Measurements from ENCODE around the gene CFAP69.

The CFAP69 gene

GRCh38 chr7:90224195-90224594 is 20.8 kb upstream of the CFAP69 start:
- no peak overlapping the region for H3K9ac ChIP-seq (ENCODE audit: low read depth, low read length)
- no peaks in the 10 kb centered on the region for H3K9me3 ChIP-seq (ENCODE audit: control insufficient read depth, insufficient read depth, low read length)
- 0 out of 2 replicates have a peak, but pooled peaks cover 4% of the 10 kb centered on the region for H3K36me3 ChIP-seq (ENCODE audit: insufficient read depth, low read length)
- peaks cover 16% of the 10 kb centered on the region for H3K4me1 ChIP-seq (ENCODE audit: insufficient read depth, low read length)

DNA sequence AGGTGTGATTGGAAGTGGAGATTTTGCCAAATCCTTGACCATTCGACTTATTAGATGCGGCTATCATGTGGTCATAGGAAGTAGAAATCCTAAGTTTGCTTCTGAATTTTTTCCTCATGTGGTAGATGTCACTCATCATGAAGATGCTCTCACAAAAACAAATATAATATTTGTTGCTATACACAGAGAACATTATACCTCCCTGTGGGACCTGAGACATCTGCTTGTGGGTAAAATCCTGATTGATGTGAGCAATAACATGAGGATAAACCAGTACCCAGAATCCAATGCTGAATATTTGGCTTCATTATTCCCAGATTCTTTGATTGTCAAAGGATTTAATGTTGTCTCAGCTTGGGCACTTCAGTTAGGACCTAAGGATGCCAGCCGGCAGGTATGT is 19.8 kb upstream of the CFAP69 start:
- 0 out of 2 replicates have a peak, but pooled peaks cover 4% of the 10 kb centered on the region for H3K36me3 ChIP-seq (ENCODE audit: insufficient read depth, low read length)
- H3K9me3 ChIP-seq (ENCODE audit: control insufficient read depth, insufficient read depth, low read length): no peaks in the 10 kb centered on the region
- H3K4me1 ChIP-seq (ENCODE audit: insufficient read depth, low read length): peaks cover 20% of the 10 kb centered on the region
- H3K9ac ChIP-seq (ENCODE audit: low read depth, low read length): no peak overlapping the region

GRCh38 chr7:90225601-90226000 is 19.4 kb upstream of the CFAP69 start:
- Histone ChIP-seq H3K9me3 (ENCODE audit: control insufficient read depth, insufficient read depth, low read length) (no peaks in the 10 kb centered on the region), H3K36me3 (ENCODE audit: insufficient read depth, low read length) (0 out of 2 replicates have a peak, but pooled peaks cover 4% of the 10 kb centered on the region), H3K4me1 (ENCODE audit: insufficient read depth, low read length) (peaks cover 20% of the 10 kb centered on the region), H3K9ac (ENCODE audit: low read depth, low read length) (no peak overlapping the region)

GRCh38 chr7:90227259-90227658 is 17.7 kb upstream of the CFAP69 start:
- Histone ChIP-seq H3K9me3 (ENCODE audit: control insufficient read depth, insufficient read depth, low read length) (no peaks in the 10 kb centered on the region), H3K36me3 (ENCODE audit: insufficient read depth, low read length) (0 out of 2 replicates have a peak, but pooled peaks cover 4% of the 10 kb centered on the region), H3K4me1 (ENCODE audit: insufficient read depth, low read length) (peaks cover 20% of the 10 kb centered on the region), H3K9ac (ENCODE audit: low read depth, low read length) (no peak overlapping the region)

GRCh38 chr7:90229682-90230081 is 15.3 kb upstream of the CFAP69 start:
- Histone ChIP-seq H3K4me1 (ENCODE audit: insufficient read depth, low read length) (peaks cover 9% of the 10 kb centered on the region; the same call in 1 of the 2 replicates), H3K36me3 (ENCODE audit: insufficient read depth, low read length) (0 out of 2 replicates have a peak, but pooled peaks cover 4% of the 10 kb centered on the region)

GRCh38 chr7:90230834-90231233 is 14.1 kb upstream of the CFAP69 start:
- H3K9me3 ChIP-seq (ENCODE audit: control insufficient read depth, insufficient read depth, low read length): no peaks in the 10 kb centered on the region
- peaks cover 4% of the 10 kb centered on the region; the same call in 1 of the 2 replicates for H3K4me1 ChIP-seq (ENCODE audit: insufficient read depth, low read length)
- 0 out of 2 replicates have a peak, but pooled peaks cover 4% of the 10 kb centered on the region for H3K36me3 ChIP-seq (ENCODE audit: insufficient read depth, low read length)
- no peak overlapping the region for H3K9ac ChIP-seq (ENCODE audit: low read depth, low read length)

More at GRCh38 chr7:90229682-90230081, 15.3 kb upstream of the CFAP69 start:
- H3K9me3 ChIP-seq (ENCODE audit: control insufficient read depth, insufficient read depth, low read length): no peaks in the 10 kb centered on the region
- no peak overlapping the region for H3K9ac ChIP-seq (ENCODE audit: low read depth, low read length)

- peaks cover 4% of the 10 kb centered on the region; the same call in 1 of the 2 replicates for H3K4me1 ChIP-seq (ENCODE audit: insufficient read depth, low read length)
- H3K36me3 ChIP-seq (ENCODE audit: insufficient read depth, low read length): 0 out of 2 replicates have a peak, but pooled peaks cover 4% of the 10 kb centered on the region
Observed at GRCh38 chr7:90231304-90231703, 13.7 kb upstream of the CFAP69 start.

GRCh38 chr7:90232430-90232829 is 12.5 kb upstream of the CFAP69 start:
- Histone ChIP-seq H3K4me1 (ENCODE audit: insufficient read depth, low read length) (peaks cover 4% of the 10 kb centered on the region; the same call in 1 of the 2 replicates), H3K9ac (ENCODE audit: low read depth, low read length) (no peak overlapping the region), H3K36me3 (ENCODE audit: insufficient read depth, low read length) (no peaks in the 10 kb centered on the region), H3K9me3 (ENCODE audit: control insufficient read depth, insufficient read depth, low read length) (no peaks in the 10 kb centered on the region)

More at GRCh38 chr7:90231304-90231703, 13.7 kb upstream of the CFAP69 start:
- no peaks in the 10 kb centered on the region for H3K9me3 ChIP-seq (ENCODE audit: control insufficient read depth, insufficient read depth, low read length)
- no peak overlapping the region for H3K9ac ChIP-seq (ENCODE audit: low read depth, low read length)

DNA sequence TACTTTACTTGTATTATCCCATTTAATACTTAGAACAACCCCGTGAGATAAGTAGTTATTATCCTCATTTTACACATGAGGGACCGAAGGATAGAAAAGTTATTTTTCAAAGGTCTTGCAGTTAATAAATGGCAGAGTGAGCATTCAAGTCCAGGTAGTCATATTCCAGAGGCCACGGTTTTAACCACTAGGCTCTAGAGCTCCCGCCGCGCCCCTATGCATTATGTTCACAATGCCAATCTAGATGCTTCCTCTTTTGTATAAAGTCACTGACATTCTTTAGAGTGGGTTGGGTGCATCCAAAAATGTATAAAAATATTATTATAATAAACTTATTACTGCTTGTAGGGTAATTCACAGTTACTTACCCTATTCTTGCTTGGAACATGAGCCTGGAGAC is 11.4 kb upstream of the CFAP69 start:
- no peaks in the 10 kb centered on the region for H3K36me3 ChIP-seq (ENCODE audit: insufficient read depth, low read length)
- no peak overlapping the region for H3K9ac ChIP-seq (ENCODE audit: low read depth, low read length)
- H3K4me1 ChIP-seq (ENCODE audit: insufficient read depth, low read length): peaks cover 4% of the 10 kb centered on the region; the same call in 1 of the 2 replicates
- H3K9me3 ChIP-seq (ENCODE audit: control insufficient read depth, insufficient read depth, low read length): no peaks in the 10 kb centered on the region

DNA sequence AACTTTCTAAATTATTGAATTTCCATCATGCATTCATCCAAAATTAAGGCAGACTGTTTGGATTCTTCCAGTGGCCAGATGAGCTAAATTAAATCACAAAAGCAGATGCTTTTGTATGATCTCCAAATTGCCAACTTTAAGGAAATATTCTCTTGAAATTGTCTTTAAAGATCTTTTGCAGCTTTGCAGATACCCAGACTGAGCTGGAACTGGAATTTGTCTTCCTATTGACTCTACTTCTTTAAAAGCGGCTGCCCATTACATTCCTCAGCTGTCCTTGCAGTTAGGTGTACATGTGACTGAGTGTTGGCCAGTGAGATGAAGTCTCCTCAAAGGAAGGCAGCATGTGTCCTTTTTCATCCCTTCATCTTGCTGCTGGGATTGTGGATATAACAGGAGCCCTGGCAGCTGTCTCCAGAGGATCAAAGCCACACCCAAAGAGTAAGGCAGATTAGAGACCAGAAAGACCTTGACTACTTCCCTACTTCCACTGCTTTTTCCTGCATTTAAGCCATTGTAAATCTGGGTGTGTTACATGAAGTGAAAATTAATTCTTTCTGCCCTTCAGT is 8.2 kb upstream of the CFAP69 start:
- no peaks in the 10 kb centered on the region for H3K36me3 ChIP-seq (ENCODE audit: insufficient read depth, low read length)
- no peaks in the 10 kb centered on the region for H3K9me3 ChIP-seq (ENCODE audit: control insufficient read depth, insufficient read depth, low read length)
- no peaks in the 10 kb centered on the region for H3K4me1 ChIP-seq (ENCODE audit: insufficient read depth, low read length)
- H3K9ac ChIP-seq (ENCODE audit: low read depth, low read length): no peak overlapping the region

GRCh38 chr7:90238022-90238421 is 7.0 kb upstream of the CFAP69 start:
- H3K4me1 ChIP-seq (ENCODE audit: insufficient read depth, low read length): no peaks in the 10 kb centered on the region
- no peaks in the 10 kb centered on the region for H3K9me3 ChIP-seq (ENCODE audit: control insufficient read depth, insufficient read depth, low read length)
- no peaks in the 10 kb centered on the region for H3K36me3 ChIP-seq (ENCODE audit: insufficient read depth, low read length)
- H3K9ac ChIP-seq (ENCODE audit: low read depth, low read length): no peak overlapping the region

DNA sequence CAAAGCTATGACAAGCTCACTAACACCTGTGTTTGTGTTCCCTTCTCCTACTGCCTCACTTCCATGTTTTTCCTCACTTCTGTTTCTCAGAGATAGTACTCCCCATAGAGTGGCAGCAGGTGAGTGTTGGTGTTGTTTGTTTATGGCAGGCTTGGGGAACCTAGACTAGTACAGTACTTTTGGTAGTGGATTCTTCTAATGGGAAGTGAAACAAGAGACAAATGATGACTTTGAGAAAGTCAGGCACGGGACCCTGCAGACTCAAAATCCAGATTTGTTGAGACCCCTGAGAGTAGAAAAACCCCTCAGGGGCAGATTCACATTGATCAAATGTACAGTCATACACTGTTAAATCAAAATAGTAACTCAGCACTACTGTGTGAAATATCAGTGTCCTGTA is 6.4 kb upstream of the CFAP69 start:
- Histone ChIP-seq H3K9ac (ENCODE audit: low read depth, low read length) (no peak overlapping the region), H3K36me3 (ENCODE audit: insufficient read depth, low read length) (no peaks in the 10 kb centered on the region), H3K4me1 (ENCODE audit: insufficient read depth, low read length) (no peaks in the 10 kb centered on the region), H3K9me3 (ENCODE audit: control insufficient read depth, insufficient read depth, low read length) (no peaks in the 10 kb centered on the region)

DNA sequence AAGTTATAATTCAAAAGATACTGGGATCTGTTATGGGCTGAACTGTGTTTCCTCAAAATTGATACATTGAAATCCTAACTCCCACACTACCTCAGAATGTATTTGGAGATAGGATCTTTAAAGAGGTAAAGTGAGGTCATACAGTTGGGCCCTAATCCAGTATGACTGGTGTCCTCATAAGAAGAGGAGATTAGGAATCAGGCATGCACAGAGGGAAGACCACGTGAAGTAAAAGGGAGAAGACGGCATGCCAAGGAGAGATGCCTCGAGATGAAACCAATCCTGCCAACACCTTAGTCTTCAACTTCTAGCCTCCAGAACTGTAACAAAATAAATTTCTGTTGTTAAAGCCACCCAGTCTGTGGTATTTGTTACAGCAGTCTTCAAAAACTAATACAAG is 5.9 kb upstream of the CFAP69 start:
- Histone ChIP-seq H3K9ac (ENCODE audit: low read depth, low read length) (no peak overlapping the region), H3K36me3 (ENCODE audit: insufficient read depth, low read length) (no peaks in the 10 kb centered on the region), H3K4me1 (ENCODE audit: insufficient read depth, low read length) (no peaks in the 10 kb centered on the region), H3K9me3 (ENCODE audit: control insufficient read depth, insufficient read depth, low read length) (no peaks in the 10 kb centered on the region)

GRCh38 chr7:90239625-90240228 is 5.2 kb upstream of the CFAP69 start:
- Histone ChIP-seq H3K9me3 (ENCODE audit: control insufficient read depth, insufficient read depth, low read length) (no peaks in the 10 kb centered on the region), H3K9ac (ENCODE audit: low read depth, low read length) (no peak overlapping the region), H3K36me3 (ENCODE audit: insufficient read depth, low read length) (no peaks in the 10 kb centered on the region), H3K4me1 (ENCODE audit: insufficient read depth, low read length) (no peaks in the 10 kb centered on the region)

Data from ES-I3 (cell line).